ENCODE measurements around the gene TMA16.

The TMA16 gene

DNA sequence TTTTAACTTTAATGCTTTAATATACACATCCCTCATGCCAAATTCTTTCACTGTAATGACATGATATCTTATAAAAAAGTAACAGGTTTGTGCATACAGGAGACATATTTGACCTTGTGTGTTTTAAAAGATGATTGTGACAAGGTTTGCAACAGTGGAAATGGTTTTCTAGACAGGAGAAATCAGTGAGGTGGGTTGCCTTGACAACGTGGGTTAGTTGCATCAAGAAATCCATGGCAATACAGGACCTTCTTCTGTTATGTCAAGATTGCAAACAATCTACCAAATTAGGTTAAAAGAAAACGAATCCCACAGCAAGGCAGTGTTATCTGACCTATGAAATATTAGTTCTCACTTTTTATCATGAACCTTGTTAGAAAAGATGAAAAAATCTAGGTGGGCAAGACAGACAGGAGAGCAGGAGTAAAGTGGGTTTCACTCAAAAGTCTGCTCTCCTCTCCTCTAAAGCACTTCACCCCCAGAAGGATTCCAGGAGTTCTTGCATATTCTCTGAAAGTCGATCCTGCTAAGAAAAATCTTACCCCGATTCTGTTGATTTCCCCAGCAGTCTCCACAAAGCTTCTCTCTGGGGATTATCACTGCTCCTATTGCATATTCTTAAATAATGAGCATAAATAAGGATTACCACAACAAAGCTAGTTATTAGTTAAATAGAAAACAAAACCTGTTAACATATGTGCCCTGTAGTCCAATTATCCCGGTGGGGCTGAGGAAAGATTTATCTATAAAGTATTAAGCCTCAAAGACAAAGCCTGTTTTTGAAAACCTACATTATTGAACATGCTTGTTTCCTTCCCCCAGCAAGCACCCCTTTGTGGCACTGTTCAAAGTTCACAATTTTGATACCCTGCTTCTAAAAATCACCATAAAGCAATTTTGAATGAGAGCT lies 71.0 kb downstream of the TMA16 start:
- no peak for DNase-seq

GRCh38 chr4:163566257-163566796 lies 71.8 kb downstream of the TMA16 start:
- no peak for DNase-seq

GRCh38 chr4:163568843-163569242 lies 74.4 kb downstream of the TMA16 start:
- no peak for DNase-seq
